Neuronal stem cell (in vitro differentiated cells): ENCODE results near the gene PRR20G.

Source experiments
- DNase-seq: peaks from one replicate; pipeline ENCODE4 v3.0.0-alpha.2; 2013; ENCODE audit warnings: low spot score
- H2AFZ ChIP-seq: one replicate; pipeline ENCODE4 v1.6.1; 2013; ENCODE audit warnings: mild to moderate bottlenecking, low read length, inconsistent platforms
- H2AK5ac ChIP-seq: 2 replicates; pipeline ENCODE4 v1.6.1; 2013; ENCODE audit warnings: low read depth, mild to moderate bottlenecking, inconsistent platforms, low read length, moderate library complexity, mixed read lengths
- H2BK120ac ChIP-seq: 2 replicates; pipeline ENCODE4 v1.6.1; 2013; ENCODE audit warnings: low read depth, mild to moderate bottlenecking, inconsistent platforms, low read length, moderate library complexity, mixed read lengths
- H2BK12ac ChIP-seq: one replicate; pipeline ENCODE4 v1.6.1; 2013; ENCODE audit warnings: low read length, inconsistent platforms
- H2BK15ac ChIP-seq: 2 replicates; pipeline ENCODE4 v1.6.1; 2013; ENCODE audit warnings: mild to moderate bottlenecking, low read length, inconsistent platforms, mixed read lengths
- H2BK5ac ChIP-seq: one replicate; pipeline ENCODE4 v1.6.1; 2013; ENCODE audit warnings: inconsistent platforms, mild to moderate bottlenecking, low read length, moderate library complexity
- H3K14ac ChIP-seq: one replicate; pipeline ENCODE4 v1.6.1; 2013; ENCODE audit warnings: low read length, inconsistent platforms
- H3K18ac ChIP-seq: 2 replicates; pipeline ENCODE4 v1.6.1; 2013; ENCODE audit warnings: low read length, inconsistent platforms
- H3K23ac ChIP-seq: 2 replicates; pipeline ENCODE4 v1.6.1; 2013; ENCODE audit warnings: low read depth, mild to moderate bottlenecking, mixed read lengths, low read length, inconsistent platforms; ENCODE audit not compliant: poor library complexity
- H3K27ac ChIP-seq: replicated peaks from 3 replicates; pipeline ENCODE4 v1.5.1; 2013; ENCODE audit warnings: low read length, inconsistent platforms
- H3K27me3 ChIP-seq, 3 experiments: 2 replicates each; pipeline ENCODE4 v1.6.1; 2013; ENCODE audit warnings: low read length in 3 of 3, mild to moderate bottlenecking in 2 of 3, inconsistent platforms in 1 of 3, low read depth in 1 of 3, mixed read lengths in 1 of 3, moderate library complexity in 1 of 3; ENCODE audit not compliant: control insufficient read depth in 3 of 3, insufficient read depth in 3 of 3
- H3K36me3 ChIP-seq, 2 donors: replicated peaks in 1 of 2; 2 replicates each; pipeline ENCODE4 v1.6.1; 2013; ENCODE audit warnings: low read length in 2 of 2; ENCODE audit not compliant: control insufficient read depth in 2 of 2, insufficient read depth in 2 of 2
- H3K4ac ChIP-seq: 2 replicates; pipeline ENCODE4 v1.6.1; 2013; ENCODE audit warnings: inconsistent platforms, mild to moderate bottlenecking, low read length, moderate library complexity
- H3K4me1 ChIP-seq, 2 donors: 1 replicate in 1 of 2; 2 replicates in 1 of 2; pipeline ENCODE4 v1.6.1; 2013; ENCODE audit warnings: low read length in 2 of 2, low read depth in 1 of 2; ENCODE audit not compliant: control insufficient read depth in 2 of 2, insufficient read depth in 1 of 2
- H3K4me2 ChIP-seq: one replicate; pipeline ENCODE4 v1.6.1; 2013; ENCODE audit warnings: mild to moderate bottlenecking, low read length, inconsistent platforms; ENCODE audit not compliant: insufficient read depth, poor library complexity, severe bottlenecking
- H3K4me3 ChIP-seq, 2 donors: 2 replicates each; pipeline ENCODE4 v1.5.1; 2013; ENCODE audit warnings: low read length in 2 of 2, mild to moderate bottlenecking in 2 of 2, inconsistent platforms in 1 of 2, moderate library complexity in 1 of 2
- H3K79me1 ChIP-seq: one replicate; pipeline ENCODE4 v1.6.1; 2013; ENCODE audit warnings: low read depth, mild to moderate bottlenecking, inconsistent platforms, low read length, moderate library complexity
- H3K9ac ChIP-seq: one replicate; pipeline ENCODE4 v1.6.1; 2013; ENCODE audit warnings: mild to moderate bottlenecking, low read depth, low read length, inconsistent platforms; ENCODE audit not compliant: poor library complexity
- H3K9me3 ChIP-seq, 2 donors: replicated peaks in 1 of 2; 2 replicates each; pipeline versions ENCODE3 to v1.6.1; 2013; ENCODE audit warnings: low read length in 2 of 2, mild to moderate bottlenecking in 2 of 2, inconsistent platforms in 1 of 2, low read depth in 1 of 2, mixed read lengths in 1 of 2, moderate library complexity in 1 of 2; ENCODE audit not compliant: control insufficient read depth in 2 of 2, insufficient read depth in 1 of 2
- H4K8ac ChIP-seq: one replicate; pipeline ENCODE4 v1.6.1; 2013; ENCODE audit warnings: low read depth, mild to moderate bottlenecking, inconsistent platforms, low read length, moderate library complexity
- H4K91ac ChIP-seq: one replicate; pipeline ENCODE4 v1.6.1; 2013; ENCODE audit warnings: low read length, low read depth, mild to moderate bottlenecking, inconsistent platforms; ENCODE audit not compliant: poor library complexity
- WGBS, 2 donors: extraction: QIAGEN DNeasy Blood & Tissue Kit; methylation state at CpG; one replicate each; pipeline ENCODE4 v1.1.7; 2013; ENCODE audit warnings: missing lambda C conversion rate in 2 of 2, mixed read lengths in 1 of 2; ENCODE audit not compliant: insufficient read length in 2 of 2, insufficient replicate concordance in 1 of 2; ENCODE audit errors: extremely low coverage in 2 of 2; 5-methylcytosine and 5-hydroxymethylcytosine counted together

Gene PRR20G

DNA sequence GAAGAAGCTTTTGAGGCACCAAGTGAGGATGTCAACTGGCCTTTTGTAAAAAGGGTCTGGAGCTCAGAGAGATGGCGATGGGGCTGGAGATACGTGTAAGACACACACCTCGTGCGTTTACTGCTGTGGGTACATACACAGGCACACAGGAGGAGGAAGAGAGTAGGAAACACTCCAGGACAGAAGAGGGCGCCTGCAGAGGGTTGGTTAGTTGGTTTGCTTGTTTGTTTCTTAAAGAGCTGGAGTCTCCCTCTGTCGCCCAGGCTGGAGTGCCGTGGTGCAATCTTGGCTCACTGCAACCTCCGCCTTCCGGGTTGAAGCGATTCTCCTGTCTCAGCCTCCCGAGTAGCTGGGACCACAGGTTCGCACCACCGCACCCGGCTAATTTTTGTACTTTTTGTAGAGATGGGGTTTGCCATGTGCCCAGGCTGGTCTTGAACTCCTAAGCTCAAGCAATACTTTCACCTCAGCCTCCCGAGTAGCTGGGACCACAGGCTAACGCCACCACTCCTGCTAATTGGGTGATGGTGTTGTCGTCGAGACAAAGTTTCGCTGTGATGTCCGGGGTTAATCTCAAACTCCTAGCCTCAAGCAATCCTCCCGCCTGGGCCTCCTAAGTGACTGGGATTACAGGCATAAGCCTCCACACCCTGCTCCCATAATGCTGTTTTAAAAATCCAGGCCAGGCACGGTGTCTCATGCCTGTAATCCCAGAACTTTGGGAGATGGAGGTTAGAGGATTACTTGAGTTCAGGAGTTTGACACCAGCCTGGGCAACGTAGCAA, 1.3 kb upstream of the PRR20G start:
- H3K4me1 ChIP-seq, result no peaks in the 10 kb centered on the region
- no peak overlapping the region for H3K18ac ChIP-seq
- no peak overlapping the region for H3K23ac ChIP-seq
- no peak overlapping the region for H3K14ac ChIP-seq
- no peak overlapping the region for H2BK120ac ChIP-seq
- peak overlapping the region; percentile 44 for H2AFZ ChIP-seq
- H3K27ac ChIP-seq, result no peak overlapping the region
- no peak overlapping the region for H3K4ac ChIP-seq
- no peak overlapping the region for H2BK5ac ChIP-seq
- peak overlapping the region; percentile 2 for H2BK12ac ChIP-seq
- H3K9me3 ChIP-seq, result peaks cover 0 to 3% of the 10 kb centered on the region in 2 donors
- H3K4me3 ChIP-seq, result no peak overlapping the region
- no peak overlapping the region for H2BK15ac ChIP-seq
- H4K91ac ChIP-seq, result no peak overlapping the region
- no peaks in the 10 kb centered on the region for H3K27me3 ChIP-seq
- no peak overlapping the region for H4K8ac ChIP-seq
- no peak overlapping the region for H3K4me2 ChIP-seq
- H3K36me3 ChIP-seq, result no peaks in the 10 kb centered on the region
- WGBS, 2 donors, result no CpG with 5 or more reads among the region's 23 CpGs
- peak overlapping the region; percentile 1 for H2AK5ac ChIP-seq
- H3K9ac ChIP-seq, result no peak overlapping the region
- DNase-seq, result no peak
- H3K79me1 ChIP-seq, result no peaks in the 10 kb centered on the region

DNA sequence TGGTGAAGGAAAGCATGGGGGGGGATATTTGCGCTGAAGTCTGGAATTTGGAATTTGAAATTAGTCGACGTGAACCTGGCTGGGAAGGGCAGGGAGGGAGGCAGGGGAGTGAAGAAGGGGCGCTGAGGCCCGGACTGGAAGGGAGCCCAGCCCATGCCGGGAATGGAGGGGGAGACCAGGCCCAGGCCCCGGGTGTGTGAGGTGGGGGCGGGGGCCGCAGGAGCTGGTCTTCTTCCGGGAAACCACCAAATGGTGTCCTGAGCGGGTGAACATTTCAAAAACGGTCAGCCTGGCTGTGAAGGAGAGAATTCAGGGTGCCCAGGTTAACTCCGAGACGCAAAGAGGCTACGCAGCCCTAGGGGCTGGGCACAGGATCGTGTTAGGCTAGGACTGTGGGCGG, 497 bp upstream of the PRR20G start:
- no peak overlapping the region for H4K8ac ChIP-seq
- H3K9ac ChIP-seq, result no peak overlapping the region
- no peak overlapping the region for H2BK15ac ChIP-seq
- no peak overlapping the region for H3K18ac ChIP-seq
- WGBS, 2 donors, result 100% methylated on average over 1 of the region's 17 CpGs; no CpG with 5 or more reads in 1 of the 2 donors
- H2AFZ ChIP-seq, result peak overlapping the region; percentile 44
- no peak for DNase-seq
- H3K36me3 ChIP-seq, result no peaks in the 10 kb centered on the region
- no peak overlapping the region for H3K4me3 ChIP-seq
- no peak overlapping the region for H3K23ac ChIP-seq
- no peak overlapping the region for H3K27ac ChIP-seq
- no peaks in the 10 kb centered on the region for H3K4me1 ChIP-seq
- H2AK5ac ChIP-seq, result no peak overlapping the region
- no peak overlapping the region for H3K14ac ChIP-seq
- no peak overlapping the region for H3K4me2 ChIP-seq
- no peaks in the 10 kb centered on the region for H3K79me1 ChIP-seq
- no peak overlapping the region for H2BK120ac ChIP-seq
- no peak overlapping the region for H4K91ac ChIP-seq
- H3K27me3 ChIP-seq, result no peaks in the 10 kb centered on the region
- H2BK12ac ChIP-seq, result no peak overlapping the region
- no peak overlapping the region for H2BK5ac ChIP-seq
- no peak overlapping the region for H3K4ac ChIP-seq
- peaks cover 0 to 3% of the 10 kb centered on the region in 2 donors for H3K9me3 ChIP-seq

GRCh38 chr3:127286571-127287140, 1.2 kb downstream of the PRR20G start:
- Histone ChIP-seq H3K36me3 (no peaks in the 10 kb centered on the region), H3K23ac (no peak overlapping the region), H3K27me3 (no peaks in the 10 kb centered on the region), H3K4me2 (no peak overlapping the region), H3K4ac (no peak overlapping the region), H3K18ac (no peak overlapping the region), H3K9ac (no peak overlapping the region), H2BK12ac (no peak overlapping the region), H3K4me3 (no peak overlapping the region), H3K14ac (no peak overlapping the region), H3K27ac (no peak overlapping the region), H4K8ac (no peak overlapping the region), H3K79me1 (no peaks in the 10 kb centered on the region), H3K4me1 (no peaks in the 10 kb centered on the region), H2BK5ac (no peak overlapping the region), H4K91ac (no peak overlapping the region), H2AK5ac (no peak overlapping the region), H2BK15ac (no peak overlapping the region), H2BK120ac (no peak overlapping the region), H3K9me3 (peaks cover 0 to 3% of the 10 kb centered on the region in 2 donors), H2AFZ (no peak overlapping the region)
- DNase-seq, result no peak
- 100% methylated on average over 1 of the region's 9 CpGs; no CpG with 5 or more reads in 1 of the 2 donors for WGBS, 2 donors

- Histone ChIP-seq H2BK15ac (no peak overlapping the region), H3K4me3 (no peak overlapping the region), H3K27me3 (no peaks in the 10 kb centered on the region), H3K4me1 (no peaks in the 10 kb centered on the region), H3K9ac (no peak overlapping the region), H2BK12ac (no peak overlapping the region), H4K8ac (no peak overlapping the region), H3K4me2 (no peak overlapping the region), H3K9me3 (no peaks in the 10 kb centered on the region), H3K23ac (peak overlapping the region; percentile 34), H4K91ac (no peak overlapping the region), H2AFZ (no peak overlapping the region), H2BK120ac (no peak overlapping the region), H3K18ac (peak overlapping the region; percentile 44), H2AK5ac (peak overlapping the region; percentile 66), H3K27ac (no peak overlapping the region), H3K36me3 (no peaks in the 10 kb centered on the region), H2BK5ac (peak overlapping the region; percentile 30), H3K79me1 (no peaks in the 10 kb centered on the region), H3K4ac (no peak overlapping the region), H3K14ac (no peak overlapping the region)
- WGBS, 2 donors, result no CpG with 5 or more reads among the region's 12 CpGs
- DNase-seq, result no peak
Observed at GRCh38 chr3:127284258-127284657, 3.6 kb downstream of the PRR20G start.
